HG02852 (cell line): ENCODE data around the gene ZMIZ1.
"Not testable (repeated sequence)": the region's sequence is repeated elsewhere in the genome, so short reads cannot be mapped to it uniquely, and the experiment has no call there.

ENCODE experiments used
- ATAC-seq: cut with Tn5 transposase; IDR thresholded peaks from one replicate; pipeline ENCODE4 v1.9.1; 2021; ENCODE audit warnings: mild to moderate bottlenecking, moderate library complexity; ENCODE audit not compliant: unreplicated experiment

ZMIZ1 gene

GRCh38 chr10:79029478-79030390, 39.0 kb upstream of the ZMIZ1 start:
- no peak for ATAC-seq

- ATAC-seq, result no peak
Measured at GRCh38 chr10:79030705-79031104, 38.1 kb upstream of the ZMIZ1 start.

- no peak for ATAC-seq
Measured at GRCh38 chr10:79031723-79032122, 37.0 kb upstream of the ZMIZ1 start.

- no peak for ATAC-seq
Measured at GRCh38 chr10:79034271-79034876, 34.4 kb upstream of the ZMIZ1 start.

DNA sequence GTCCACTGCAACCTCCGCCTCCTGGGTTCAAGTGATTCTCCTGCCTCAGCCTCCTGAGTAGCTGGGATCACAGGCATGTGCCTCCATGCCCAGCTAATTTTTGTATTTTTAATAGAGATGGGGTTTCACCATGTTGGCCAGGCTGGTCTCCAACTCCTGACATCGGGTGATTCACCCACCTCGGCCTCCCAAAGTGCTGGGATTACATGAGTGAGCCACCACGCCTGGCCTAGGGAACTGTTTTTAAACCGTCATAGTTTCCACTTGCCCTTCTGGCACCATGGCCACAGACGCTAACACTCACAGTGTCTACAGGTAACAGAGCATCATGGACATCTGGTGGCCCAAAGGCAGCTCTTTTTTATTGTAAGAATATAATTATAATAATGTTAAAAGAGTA, 32.4 kb upstream of the ZMIZ1 start:
- ATAC-seq, result not testable (repeated sequence)

DNA sequence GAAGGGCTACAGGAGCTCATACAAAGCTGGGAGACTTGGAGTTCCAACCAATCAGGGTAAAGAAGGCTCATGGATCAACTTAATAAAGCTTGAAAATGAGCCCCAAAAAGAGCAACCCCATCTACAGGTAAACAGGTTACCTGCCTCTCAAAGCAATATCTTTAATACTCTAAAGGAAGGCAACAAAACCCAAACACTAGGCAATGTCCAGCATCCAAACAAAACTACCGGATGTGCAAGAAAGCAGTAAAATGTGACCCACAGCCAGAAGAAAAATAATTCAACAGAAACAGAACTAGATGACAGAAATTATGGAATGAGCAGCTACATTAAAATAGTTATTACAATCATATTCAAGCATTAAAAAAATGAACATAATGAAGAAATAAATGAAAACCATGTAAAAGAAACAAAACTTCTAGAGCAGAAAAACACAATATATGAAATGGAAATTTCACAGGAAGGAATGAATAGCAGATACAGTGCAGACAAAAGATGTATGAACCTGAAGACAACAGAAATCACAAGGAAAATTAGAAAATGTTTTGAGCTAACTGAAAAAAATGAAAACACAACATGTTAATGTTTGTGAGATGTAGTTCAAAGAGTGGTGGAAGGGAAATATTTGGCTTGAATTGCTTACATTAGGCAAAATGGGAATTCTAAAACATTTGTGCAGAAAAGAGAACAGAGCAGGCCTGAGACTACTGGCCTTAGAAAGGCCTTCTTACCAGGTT, 30.5 kb upstream of the ZMIZ1 start:
- no peak for ATAC-seq

DNA sequence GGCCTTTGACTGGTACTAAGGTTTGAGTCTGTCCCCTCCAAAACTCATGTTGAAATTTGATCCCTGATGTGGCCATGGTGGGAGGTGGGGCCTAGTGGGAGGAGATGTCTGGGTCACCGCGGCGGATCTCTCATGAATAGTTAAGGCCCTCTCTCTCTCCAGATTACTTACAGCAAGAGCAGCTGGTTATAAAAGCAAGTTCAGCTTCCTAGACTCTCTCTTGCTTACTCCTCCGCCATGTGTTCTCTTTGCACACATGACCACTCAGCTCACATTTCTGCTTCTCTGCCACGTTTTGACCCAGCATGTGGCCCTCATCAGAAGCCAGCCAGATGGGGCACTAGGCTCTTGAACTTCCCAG, 29.9 kb upstream of the ZMIZ1 start:
- ATAC-seq, result no peak

- ATAC-seq, result no peak
Measured at GRCh38 chr10:79042639-79043411, 25.9 kb upstream of the ZMIZ1 start.

- no peak for ATAC-seq
Measured at GRCh38 chr10:79044036-79044632, 24.6 kb upstream of the ZMIZ1 start.

GRCh38 chr10:79044846-79045245, 23.9 kb upstream of the ZMIZ1 start:
- no peak for ATAC-seq

DNA sequence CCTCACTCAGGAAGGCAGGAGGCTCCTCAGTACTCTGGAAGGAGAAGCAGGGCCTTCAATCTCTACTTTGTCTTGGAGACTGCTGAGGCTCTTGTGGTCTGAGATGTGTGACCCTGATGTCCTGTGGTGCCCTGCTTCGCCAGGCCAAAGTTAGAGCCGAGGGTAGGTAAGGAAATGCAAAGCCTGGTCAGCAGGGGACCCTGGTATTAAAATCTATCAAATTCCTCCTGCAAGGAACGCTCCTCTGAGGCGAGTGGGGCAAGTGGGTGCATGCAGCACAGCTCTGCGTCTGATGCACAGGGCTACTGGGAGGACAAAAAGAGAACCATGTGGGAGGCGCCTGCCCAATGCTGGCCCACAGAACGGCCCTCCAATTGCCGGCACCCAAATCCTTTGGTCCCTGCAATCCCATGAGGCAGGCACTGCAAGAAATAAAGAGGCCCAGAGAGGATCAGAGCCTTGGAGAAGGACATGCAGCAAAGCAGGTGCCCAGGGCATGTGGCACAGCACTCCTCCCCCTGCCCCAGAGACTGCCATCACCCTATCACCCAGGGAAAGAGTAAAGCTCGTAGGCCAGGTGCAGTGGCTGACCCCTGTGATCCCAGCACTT, 23.1 kb upstream of the ZMIZ1 start:
- ATAC-seq, result no peak

DNA sequence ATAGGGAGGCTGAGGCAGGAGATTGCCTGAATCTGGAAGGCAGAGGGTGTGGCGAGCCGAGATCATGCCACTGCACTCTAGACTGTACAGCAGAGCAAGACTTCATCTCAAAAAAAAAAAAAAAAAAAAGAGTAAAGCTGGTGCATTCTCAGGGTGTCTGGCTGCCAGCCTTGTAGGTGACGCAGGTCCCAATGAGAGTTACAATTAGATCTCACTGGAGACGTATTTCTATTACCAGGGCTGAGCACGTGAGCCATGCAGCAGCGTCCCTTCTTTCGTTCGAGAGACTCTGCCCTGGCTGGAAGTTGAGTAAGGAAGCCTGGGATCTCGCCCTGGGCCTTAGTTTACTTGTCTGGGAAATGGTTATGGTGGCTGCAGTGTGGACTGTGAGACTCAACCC, 22.4 kb upstream of the ZMIZ1 start:
- ATAC-seq, result no peak

DNA sequence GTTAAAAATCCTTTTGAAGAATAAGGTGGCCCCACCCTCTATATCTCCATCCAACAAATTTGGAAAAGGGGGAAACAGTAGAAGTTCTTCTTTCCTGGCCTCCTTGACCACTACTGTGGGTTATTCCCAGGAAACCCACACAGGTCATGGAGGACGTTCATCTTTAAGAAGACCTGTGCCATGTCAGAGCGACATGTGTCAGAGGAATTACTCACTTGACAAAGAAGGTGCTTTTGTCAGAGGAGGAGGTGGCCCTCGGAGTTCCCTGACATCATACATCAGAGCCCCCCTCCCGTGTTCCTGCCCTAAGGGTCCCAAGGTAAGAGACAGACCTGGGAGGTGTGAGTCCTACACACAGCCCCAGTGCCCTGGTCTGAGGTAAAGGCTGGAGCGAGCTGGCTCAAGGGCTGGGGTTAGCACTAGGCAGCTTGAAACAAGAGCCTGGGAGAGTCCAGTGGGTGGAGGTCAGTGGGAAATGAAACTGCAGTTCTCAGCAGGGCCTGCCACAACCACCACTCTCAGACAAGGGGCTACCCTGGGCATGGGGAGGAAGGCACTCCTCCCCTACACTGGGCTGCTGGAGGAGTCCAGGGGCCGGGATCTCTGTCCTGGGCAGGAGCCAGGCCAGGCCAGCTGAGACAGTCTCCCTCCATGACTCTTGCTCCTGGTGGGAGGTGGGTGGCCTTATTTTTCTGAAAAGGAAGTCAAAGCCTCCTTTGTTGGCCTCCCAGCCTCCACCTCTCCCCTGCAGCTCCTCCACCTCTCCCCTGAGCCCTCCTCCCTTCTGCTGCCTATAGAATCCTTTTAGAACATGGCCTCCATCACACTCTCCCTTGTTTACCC, 21.8 kb upstream of the ZMIZ1 start:
- ATAC-seq, result no peak

DNA sequence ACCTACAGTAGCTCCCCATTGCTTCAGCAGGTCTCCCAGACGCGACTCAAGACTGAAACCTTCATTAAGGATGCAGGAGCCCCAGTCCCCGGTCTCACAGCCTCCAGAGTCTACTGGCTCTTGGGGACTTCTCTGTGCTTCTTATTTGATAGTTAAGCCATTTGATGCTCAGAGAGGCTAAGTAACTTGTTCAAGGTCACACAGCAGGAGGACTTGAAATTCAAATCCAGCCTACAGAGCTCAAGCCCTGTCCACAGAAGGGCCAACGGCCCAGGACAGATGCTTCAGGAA, 21.2 kb upstream of the ZMIZ1 start:
- no peak for ATAC-seq

DNA sequence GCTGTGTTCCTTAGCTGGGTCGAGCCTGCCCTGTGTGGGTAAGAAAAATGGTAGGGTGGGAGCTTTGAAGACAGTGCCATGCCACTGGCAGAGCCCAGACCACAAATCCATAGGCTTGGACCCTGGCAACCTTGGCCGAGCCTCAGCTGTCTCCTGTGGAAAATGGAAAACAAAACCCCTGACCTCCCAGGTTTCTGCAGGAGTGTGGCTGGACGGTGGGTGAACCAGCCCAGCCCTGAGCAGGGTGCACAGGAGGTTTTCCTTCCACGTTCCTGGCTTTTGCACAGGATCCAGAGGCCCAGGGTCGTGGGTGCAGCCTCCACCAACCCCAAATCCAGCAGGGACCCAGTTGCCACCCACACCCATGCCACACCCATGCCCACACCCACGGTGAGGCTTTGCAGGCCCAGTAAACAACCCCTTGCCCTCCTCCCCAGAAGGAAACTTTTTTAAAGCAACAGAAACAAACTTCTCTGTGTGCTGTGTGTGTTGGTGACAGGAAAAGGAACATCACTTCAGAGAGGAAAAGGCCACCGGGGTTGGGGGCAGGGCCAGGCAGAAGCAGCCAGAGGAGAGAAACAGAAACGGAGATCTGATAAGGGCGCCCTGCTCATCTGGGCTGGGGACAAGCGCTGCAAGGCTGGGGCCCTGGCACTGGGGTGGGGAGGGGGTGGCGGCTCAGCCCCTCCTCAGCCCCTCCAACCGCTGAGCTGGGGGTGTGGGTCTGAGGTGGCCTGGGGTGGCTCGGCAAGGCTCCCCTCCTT, 20.7 kb upstream of the ZMIZ1 start:
- no peak for ATAC-seq

DNA sequence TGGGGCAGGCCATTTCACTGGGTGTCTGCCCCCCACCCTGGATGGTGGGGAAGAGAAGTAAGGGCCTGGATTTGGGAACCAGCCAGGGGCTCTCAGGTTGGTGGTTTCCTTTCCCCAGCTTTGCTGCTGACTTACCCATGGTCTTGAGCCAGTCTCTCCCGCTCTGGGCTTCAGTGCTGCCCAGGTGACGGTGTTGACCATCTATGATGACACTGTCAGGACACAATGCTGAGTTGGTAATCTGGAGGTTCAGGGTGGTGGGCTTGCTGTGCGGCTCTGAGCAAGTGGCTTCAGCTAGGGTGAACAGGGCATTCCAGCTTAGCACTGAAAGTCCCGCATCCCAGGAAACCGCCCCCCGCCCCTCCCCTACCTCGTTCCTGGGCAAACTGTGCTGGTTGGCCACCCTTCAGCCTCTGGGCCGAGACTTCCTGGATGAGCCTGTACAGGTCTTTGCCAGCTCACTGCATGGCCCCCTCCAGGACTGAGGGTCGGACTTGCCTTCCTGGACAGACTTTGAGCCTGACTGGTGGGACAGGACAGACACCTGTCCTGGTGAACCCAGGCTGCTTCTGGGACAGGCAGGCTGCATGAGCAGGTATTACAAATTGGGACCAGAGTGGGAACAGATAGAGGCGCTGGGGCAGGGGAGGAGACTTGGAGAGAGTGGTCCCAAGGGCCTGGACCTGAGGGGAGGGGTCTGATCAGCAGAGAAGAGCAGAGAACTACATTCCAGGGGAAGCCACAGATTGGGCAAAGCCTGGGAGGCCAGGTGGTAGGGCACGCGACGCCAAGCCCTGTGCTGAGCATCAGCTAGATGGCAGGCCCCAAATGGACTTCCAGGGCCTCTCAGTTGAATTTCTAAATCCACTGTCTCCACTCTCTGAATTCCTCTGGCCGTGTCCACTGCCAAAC, 19.9 kb upstream of the ZMIZ1 start:
- ATAC-seq, result no peak

- no peak for ATAC-seq
Measured at GRCh38 chr10:79049931-79050895, 18.6 kb upstream of the ZMIZ1 start.
